Fibroblast of skin of right biceps (primary cell): Measurements from ENCODE around the gene RELB.

Source experiments
- DNase-seq: peaks from one replicate; pipeline ENCODE4 v3.0.0-alpha.2; 2013

Gene RELB

DNA sequence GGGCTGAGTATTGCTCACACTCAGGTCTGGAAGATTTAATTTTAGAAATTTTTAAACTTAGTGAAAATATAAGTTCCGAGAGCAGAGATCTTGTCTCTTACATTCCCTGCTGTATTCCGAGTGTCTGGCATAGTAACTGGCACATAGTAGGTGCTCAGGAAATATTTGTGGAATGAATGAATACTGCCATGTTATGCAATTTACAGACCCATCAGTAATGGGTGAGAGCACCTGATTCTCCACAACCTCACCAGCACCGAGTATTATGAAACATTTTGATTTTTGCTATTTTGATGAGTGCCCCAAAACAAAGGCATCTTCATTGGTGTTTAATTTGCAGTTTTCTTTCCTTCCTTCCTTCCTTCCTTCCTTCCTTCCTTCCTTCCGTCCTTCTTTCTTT lies 21.8 kb downstream of the RELB start:
- DNase-seq, result no peak

GRCh38 chr19:45025264-45025663 lies 24.0 kb downstream of the RELB start:
- DNase-seq, result no peak

DNA sequence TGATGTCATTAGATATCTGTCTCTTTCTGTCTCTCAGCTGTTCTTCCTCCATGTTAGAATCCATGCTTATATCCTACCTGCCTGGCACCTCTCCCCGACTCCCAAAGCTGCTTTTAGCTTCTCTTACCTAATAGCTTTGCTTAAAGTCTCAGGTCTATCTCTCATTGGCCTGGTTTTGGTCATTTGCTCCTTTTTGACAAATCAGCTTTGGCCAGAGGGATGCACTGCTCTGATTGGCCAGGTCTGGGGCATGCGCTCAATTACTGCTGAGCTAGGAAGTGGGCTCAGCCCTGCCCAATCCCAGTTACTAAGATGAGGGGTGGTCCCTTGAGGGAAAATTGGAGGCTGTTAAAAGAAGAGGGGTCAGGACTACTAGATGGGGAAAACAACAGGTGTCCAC lies 26.1 kb downstream of the RELB start:
- no peak for DNase-seq

GRCh38 chr19:45030825-45031224 lies 29.6 kb downstream of the RELB start:
- DNase-seq, result no peak

DNA sequence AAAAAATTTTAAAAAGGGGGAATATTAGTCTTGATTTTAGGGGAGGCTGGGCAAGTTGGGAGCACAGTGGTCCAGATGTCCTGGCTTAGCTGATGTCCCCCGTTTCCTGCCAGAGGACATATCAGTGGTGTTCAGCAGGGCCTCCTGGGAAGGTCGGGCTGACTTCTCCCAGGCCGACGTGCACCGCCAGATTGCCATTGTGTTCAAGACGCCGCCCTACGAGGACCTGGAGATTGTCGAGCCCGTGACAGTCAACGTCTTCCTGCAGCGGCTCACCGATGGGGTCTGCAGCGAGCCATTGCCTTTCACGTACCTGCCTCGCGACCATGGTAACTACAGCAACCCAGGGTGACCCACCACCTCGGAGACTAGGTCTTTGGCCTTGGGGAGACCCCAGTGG lies 31.2 kb downstream of the RELB start:
- DNase-seq, result no peak

DNA sequence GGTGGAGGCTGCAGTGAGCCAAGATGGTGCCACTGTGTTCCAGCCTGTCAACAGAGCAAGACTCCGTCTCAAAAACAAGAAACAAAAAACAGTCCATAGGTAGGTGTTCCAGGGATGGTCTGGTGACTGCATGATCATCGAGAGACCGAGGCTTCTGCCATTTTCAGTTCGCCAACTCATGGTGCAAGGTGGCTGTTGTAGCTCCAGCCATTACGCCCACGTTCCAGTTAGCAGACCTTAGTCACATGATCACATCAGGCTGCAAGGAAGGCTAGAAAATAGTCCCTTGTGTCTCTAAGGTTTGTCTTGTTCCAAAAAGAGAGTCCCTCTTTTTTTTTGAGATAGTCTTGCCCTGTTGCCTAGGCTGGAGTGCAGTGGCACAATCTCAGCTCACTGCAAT lies 34.5 kb downstream of the RELB start:
- DNase-seq, result no peak

DNA sequence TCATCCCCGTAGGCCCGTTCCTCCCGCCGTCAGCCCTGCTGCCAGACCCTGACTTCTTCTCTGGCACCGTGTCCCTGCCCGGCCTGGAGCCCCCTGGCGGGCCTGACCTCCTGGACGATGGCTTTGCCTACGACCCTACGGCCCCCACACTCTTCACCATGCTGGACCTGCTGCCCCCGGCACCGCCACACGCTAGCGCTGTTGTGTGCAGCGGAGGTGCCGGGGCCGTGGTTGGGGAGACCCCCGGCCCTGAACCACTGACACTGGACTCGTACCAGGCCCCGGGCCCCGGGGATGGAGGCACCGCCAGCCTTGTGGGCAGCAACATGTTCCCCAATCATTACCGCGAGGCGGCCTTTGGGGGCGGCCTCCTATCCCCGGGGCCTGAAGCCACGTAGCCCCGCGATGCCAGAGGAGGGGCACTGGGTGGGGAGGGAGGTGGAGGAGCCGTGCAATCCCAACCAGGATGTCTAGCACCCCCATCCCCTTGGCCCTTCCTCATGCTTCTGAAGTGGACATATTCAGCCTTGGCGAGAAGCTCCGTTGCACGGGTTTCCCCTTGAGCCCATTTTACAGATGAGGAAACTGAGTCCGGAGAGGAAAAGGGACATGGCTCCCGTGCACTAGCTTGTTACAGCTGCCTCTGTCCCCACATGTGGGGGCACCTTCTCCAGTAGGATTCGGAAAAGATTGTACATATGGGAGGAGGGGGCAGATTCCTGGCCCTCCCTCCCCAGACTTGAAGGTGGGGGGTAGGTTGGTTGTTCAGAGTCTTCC lies 36.3 kb downstream of the RELB start:
- no peak for DNase-seq

DNA sequence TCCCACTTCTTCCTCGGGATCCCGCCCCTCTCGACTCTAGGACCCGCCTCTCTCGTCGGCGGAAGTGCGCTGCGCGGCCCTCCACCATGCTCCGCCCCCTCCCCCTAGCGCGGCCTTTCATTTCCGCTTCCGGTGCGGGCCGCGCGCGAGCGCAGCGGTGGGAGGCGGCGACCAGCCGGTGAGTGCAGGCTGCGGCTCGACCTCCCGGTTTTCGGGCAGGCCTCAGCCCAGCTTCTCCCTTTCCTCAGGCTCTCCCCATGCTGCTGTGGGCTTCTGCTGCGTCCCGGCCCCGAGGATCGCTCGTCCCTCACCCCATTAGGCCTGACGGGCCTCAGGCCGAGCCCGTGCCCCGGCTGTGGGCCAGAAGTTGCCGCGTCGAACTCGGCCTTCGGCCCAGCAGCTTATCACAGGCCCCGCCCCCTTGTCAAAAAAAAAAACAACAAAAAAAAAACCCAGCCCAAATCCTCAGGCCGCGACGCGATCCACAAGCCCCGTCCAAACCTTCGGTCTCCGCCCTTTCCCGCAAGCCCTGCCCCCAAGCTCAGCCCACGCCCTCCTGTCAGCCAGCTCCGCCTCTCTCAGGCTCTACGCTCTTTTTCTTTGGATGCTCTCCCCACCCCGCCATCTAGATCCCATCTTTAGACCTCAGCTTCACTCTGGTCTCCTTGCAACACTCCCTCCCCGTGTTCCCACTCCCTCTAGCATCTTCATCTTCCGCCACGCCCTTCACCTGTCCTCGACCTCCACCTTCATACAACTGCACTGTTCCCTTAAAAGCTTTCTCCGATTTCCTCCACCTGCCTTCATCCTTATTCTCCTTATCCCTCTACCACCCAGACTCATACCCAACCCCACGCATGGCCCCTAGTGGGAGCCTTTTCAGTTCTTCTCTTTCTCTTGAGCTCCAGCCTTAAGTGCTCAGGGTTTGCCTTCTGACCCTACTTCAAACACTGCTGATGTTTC lies 37.9 kb downstream of the RELB start, which contains the start of gene CLASRP:
Gene CLASRP, plus strand, starts transcription at position 115 of the 963 bp plus-strand sequence. CDS start 1,168 bp downstream, outside the sequence.
- DNase-seq, result peak; percentile 90

GRCh38 chr19:45040059-45040771 lies 39.0 kb downstream of the RELB start:
- DNase-seq, result no peak

DNA sequence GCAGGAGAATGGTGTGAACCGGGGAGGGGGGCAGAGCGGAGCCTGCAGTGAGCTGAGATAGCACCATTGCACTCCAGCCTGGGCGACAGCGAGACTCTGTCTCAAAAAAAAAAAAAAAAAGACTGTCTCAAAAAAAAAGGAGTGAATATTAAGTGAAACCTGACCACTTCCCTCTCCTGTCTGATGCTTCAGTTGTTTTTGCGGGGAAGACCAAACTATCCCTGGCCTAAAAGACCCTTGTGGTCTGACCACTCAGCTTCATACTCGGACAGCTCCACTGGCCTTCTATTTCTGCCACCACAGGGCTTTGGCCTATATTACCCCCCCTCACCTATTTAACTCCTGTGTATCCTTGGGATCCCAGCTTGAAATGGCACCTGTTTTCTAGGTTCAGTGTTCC lies 39.9 kb downstream of the RELB start:
- no peak for DNase-seq

DNA sequence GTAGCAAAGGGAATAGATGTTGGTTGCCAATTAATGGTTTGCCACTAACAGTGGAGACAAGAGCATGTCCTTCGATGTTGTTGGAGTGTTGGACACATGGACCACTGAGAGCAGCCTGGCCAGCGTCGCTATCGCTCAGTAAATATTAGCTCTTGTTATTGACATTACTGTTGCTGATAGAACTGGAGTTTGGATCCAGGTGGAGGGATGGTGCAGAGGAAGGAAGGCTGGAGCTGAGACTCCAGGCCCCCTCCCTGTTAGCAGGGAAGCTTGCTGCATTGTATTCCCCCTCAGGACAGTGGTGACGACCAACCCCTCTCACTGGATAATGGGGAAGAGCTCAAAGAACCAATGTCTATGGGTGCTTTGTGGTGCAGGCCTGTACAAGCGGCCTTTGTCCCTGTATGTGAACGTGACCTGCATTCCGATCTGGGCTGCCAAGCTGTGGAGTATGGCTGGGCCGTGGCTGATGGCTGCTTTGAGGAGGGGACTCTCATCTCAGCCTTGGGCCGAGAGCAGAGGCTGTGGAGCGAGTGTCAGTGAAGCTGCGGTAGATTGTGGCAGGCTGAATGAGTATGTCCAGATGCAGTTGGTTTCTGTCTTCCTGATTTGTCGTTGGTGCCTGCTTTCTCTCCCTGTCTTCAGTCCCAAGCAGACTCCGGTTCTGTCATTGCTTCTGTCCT lies 44.5 kb downstream of the RELB start:
- no peak for DNase-seq

DNA sequence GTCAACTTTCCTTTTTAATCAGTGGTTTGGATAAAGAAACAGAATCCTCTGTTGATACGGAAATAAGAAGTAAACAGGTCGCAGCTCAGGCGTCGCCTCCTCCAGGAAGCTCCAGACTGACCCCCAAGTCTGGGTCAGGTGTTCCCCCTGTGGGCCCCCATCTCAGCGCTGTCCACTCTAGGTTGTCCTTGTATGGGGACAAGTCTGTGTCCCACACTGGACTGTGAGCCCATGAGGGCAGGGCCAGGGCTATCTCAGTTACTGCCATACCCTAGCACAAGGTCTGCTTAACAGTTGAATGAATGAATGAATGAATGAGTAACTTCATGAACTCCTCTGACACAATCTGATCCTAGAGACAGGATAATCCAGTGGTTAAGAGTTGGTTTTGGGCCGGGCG lies 45.1 kb downstream of the RELB start:
- DNase-seq, result no peak

GRCh38 chr19:45047188-45047797 lies 46.0 kb downstream of the RELB start:
- no peak for DNase-seq

- DNase-seq, result no peak
Observed at GRCh38 chr19:45049073-45049736, 47.9 kb downstream of the RELB start.

- no peak for DNase-seq
Observed at GRCh38 chr19:45050036-45050435, 48.8 kb downstream of the RELB start.

GRCh38 chr19:45051929-45052579 lies 50.8 kb downstream of the RELB start:
- DNase-seq, result no peak

DNA sequence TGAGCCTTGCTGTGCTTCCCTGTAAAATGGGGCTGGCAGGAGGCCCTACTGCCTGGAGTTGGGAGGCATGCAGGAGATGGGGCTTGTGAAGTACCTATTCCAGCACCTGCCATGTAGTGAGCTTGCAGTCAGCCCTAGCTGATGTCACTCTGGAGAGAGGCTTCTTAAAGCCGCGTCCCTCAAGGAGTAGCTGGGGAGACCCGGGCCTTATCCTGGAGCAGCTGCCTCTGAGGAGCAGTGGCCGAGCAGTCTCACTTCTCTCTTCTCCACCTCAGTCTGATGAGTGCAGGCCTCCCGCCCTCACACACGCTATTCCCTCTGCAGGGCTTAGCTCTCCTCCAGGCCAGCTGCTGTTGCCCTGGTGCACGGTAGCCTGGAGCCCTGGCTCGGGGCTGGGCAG lies 55.6 kb downstream of the RELB start:
- no peak for DNase-seq

- no peak for DNase-seq
Observed at GRCh38 chr19:45057444-45057843, 56.2 kb downstream of the RELB start.

DNA sequence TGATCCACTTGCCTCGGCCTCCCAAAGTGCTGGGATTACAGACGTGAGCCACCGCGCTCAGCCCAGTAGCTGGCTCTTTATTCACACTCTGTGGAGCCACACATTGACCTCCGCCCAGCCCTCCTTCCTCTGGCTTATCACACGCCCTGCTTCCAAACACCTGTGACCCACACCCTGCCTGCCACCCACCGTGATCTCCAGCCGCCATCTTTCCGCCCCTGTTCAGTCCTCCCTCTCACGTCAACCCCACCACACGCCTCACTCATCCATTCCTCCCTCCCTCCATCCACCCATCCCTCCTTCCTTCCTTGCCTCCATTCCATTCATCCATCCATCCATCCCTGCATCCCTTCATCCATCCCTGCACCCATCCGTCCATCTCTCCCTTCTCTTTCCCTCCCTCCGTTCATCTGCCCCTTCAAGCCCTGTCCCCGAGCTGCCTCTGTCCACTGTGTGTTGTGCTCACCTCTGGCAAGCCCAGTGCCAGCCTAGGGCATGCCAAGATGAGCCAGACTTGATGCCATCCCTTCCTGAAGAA lies 57.4 kb downstream of the RELB start:
- no peak for DNase-seq

DNA sequence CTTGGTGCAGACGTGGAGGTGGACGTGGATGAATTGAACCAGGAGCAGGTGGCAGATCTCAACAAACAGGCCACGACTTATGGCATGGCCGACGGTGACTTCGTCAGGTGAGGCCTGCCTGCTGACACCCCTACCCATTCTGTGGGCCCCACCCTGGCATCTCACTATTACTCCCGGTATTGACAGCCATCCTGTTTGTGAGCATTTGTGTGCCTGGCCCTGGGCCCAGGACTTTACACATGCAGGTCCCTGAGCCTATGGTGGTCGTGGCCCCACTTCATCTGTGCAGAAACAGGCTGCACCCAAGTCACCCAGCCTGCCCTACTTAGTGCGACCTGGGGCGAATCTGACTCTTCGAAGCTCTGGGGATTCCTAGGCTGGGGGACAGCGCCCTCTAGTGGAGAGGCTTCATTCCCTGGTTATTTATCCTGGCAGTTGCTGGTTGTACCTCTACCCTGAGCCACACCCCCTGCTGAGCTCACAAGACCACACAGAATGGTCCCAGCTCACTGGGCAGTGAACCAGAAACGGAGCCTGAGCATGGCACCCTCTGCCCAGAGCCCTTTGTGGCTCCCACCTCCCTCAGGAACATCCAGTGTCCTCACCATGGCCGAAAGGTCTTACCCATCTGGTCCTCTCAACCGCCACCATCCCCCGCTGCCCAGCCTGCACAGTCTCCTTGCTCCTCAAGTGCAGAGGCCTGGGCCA lies 58.1 kb downstream of the RELB start:
- DNase-seq, result peak; percentile 71
